HUES6 (cell line): Measurements from ENCODE around the gene TMEM82.
"Not testable (repeated sequence)": the region's sequence is repeated elsewhere in the genome, so short reads cannot be mapped to it uniquely, and the experiment has no call there.

Experiments
- H3K27ac ChIP-seq: 2 replicates; pipeline ENCODE4 v1.7.0; 2013; ENCODE audit warnings: low read depth, mild to moderate bottlenecking, low read length, inconsistent platforms
- H3K27me3 ChIP-seq: 2 replicates; pipeline ENCODE4 v1.6.1; 2013; ENCODE audit warnings: low read length; ENCODE audit not compliant: control insufficient read depth, insufficient read depth
- H3K36me3 ChIP-seq: 2 replicates; pipeline ENCODE4 v1.6.1; 2013; ENCODE audit warnings: low read length; ENCODE audit not compliant: control insufficient read depth, insufficient read depth
- H3K4me1 ChIP-seq: 2 replicates; pipeline ENCODE4 v1.6.1; 2013; ENCODE audit warnings: low read length; ENCODE audit not compliant: control insufficient read depth, insufficient read depth
- H3K4me3 ChIP-seq: 2 replicates; pipeline ENCODE4 v1.5.1; 2013; ENCODE audit warnings: low read depth, low read length
- H3K9ac ChIP-seq: one replicate; pipeline ENCODE4 v1.6.1; 2013; ENCODE audit warnings: mild to moderate bottlenecking, low read length
- H3K9me3 ChIP-seq: 2 replicates; pipeline ENCODE4 v1.6.1; 2013; ENCODE audit warnings: low read depth, low read length; ENCODE audit not compliant: control insufficient read depth, insufficient read depth

TMEM82 gene

GRCh38 chr1:15742339-15742801 lies at the start of gene TMEM82:
TMEM82 (plus strand) TSS chr1:15742499; CDS start chr1:15742560, 61 bp downstream.
- Histone ChIP-seq H3K36me3 (no peaks in the 10 kb centered on the region), H3K9me3 (no peaks in the 10 kb centered on the region), H3K4me1 (peaks cover 3% of the 10 kb centered on the region), H3K4me3 (0 out of 2 replicates have a peak within 1 kb of the TSS, but pooled peaks have one; percentile 8), H3K27me3 (no peaks in the 10 kb centered on the region), H3K9ac (no peak within 1 kb of the TSS), H3K27ac (no peak within 1 kb of the TSS)

GRCh38 chr1:15693371-15693770 lies 48.9 kb upstream of the TMEM82 start:
- Histone ChIP-seq H3K4me3 (no peak overlapping the region), H3K9me3 (no peaks in the 10 kb centered on the region), H3K4me1 (no peaks in the 10 kb centered on the region), H3K27me3 (no peaks in the 10 kb centered on the region), H3K27ac (no peak overlapping the region), H3K36me3 (peaks cover 7% of the 10 kb centered on the region), H3K9ac (no peak overlapping the region)

- no peaks in the 10 kb centered on the region for H3K27me3 ChIP-seq
- H3K27ac ChIP-seq, result no peak overlapping the region
- no peaks in the 10 kb centered on the region for H3K9me3 ChIP-seq
- H3K36me3 ChIP-seq, result no peaks in the 10 kb centered on the region; the same call in 1 of the 2 replicates
- H3K4me1 ChIP-seq, result no peaks in the 10 kb centered on the region
- H3K9ac ChIP-seq, result no peak overlapping the region
- H3K4me3 ChIP-seq, result no peak overlapping the region
Observed at GRCh38 chr1:15696956-15697521, 45.3 kb upstream of the TMEM82 start.

DNA sequence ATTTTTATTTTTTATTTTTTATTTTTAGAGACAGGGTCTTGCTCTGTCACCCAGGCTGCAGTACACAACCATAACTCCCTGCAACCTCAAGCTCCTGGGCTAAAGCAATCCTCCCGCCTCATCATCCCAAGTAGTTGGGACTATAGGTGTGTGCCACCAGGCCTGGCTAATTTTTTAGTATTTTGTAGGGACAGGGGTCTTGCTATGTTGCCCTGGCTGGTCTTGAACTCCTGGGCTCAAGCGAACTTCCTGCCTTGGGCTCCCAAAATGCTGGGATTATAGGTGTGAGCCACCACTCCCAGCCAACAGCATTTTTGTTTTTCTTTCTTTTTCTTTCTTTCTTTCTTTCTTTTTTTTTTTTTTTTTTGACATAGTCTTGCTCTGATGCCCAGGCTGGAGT lies 44.1 kb upstream of the TMEM82 start:
- Histone ChIP-seq H3K36me3 (no peaks in the 10 kb centered on the region; the same call in 1 of the 2 replicates), H3K27me3 (no peaks in the 10 kb centered on the region), H3K9me3 (no peaks in the 10 kb centered on the region), H3K9ac (no peak overlapping the region), H3K4me1 (no peaks in the 10 kb centered on the region), H3K27ac (no peak overlapping the region), H3K4me3 (no peak overlapping the region)

GRCh38 chr1:15699321-15699720 lies 43.0 kb upstream of the TMEM82 start:
- not testable (repeated sequence) for H3K9ac ChIP-seq, H3K36me3 ChIP-seq, H3K27ac ChIP-seq, H3K4me1 ChIP-seq, H3K9me3 ChIP-seq, H3K4me3 ChIP-seq, H3K27me3 ChIP-seq

GRCh38 chr1:15700508-15700907 lies 41.8 kb upstream of the TMEM82 start:
- Histone ChIP-seq H3K27ac (no peak overlapping the region), H3K4me3 (no peak overlapping the region), H3K4me1 (no peaks in the 10 kb centered on the region), H3K27me3 (no peaks in the 10 kb centered on the region), H3K9me3 (no peaks in the 10 kb centered on the region), H3K9ac (no peak overlapping the region), H3K36me3 (peaks cover 10% of the 10 kb centered on the region)

- no peak overlapping the region for H3K27ac ChIP-seq
- no peaks in the 10 kb centered on the region for H3K9me3 ChIP-seq
- no peak overlapping the region for H3K4me3 ChIP-seq
- H3K36me3 ChIP-seq, result peaks cover 16% of the 10 kb centered on the region
- H3K27me3 ChIP-seq, result no peaks in the 10 kb centered on the region
- no peaks in the 10 kb centered on the region for H3K4me1 ChIP-seq
- H3K9ac ChIP-seq, result no peak overlapping the region
Observed at GRCh38 chr1:15701784-15702183, 40.5 kb upstream of the TMEM82 start.

DNA sequence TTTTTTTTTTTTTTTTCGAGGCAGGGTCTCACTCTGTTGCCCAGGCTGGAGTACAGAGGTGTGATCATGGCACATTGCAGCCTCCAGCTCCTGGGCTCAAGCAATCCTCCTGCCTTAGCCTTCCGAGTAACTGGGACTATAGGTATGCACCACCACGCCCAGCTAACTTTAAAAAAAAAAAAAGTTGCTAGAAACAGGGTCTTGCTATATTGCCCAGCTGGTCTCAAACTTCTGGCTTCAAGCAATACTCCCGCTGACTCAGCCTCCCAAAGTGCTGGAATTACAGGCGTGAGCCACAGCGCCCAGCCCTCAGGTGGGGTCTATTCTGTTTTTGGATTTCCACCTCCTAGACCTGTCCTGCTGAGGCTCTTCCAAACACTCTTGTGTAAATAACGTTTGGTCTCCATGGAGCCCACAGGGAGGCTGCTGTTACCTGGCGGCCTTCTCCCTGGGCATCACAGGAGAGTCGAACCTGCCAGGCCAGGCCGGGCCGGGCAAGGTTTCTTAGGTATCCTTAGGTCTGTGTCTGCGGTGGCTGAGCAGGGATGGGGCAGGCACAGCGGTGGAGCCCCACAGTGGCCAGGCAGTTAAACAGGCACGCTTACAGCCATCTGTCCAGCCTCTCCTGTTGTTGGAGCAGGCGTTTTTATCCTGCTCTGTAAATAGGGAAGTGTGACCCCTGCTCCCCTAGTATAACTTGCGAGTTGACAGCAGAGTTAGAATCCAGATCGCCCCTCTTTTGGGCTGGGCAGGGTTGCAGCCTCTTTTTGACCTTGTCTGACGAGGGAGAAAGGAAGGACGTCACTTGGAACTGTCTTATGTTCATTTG lies 39.4 kb upstream of the TMEM82 start:
- H3K27me3 ChIP-seq, result no peaks in the 10 kb centered on the region
- H3K9me3 ChIP-seq, result no peaks in the 10 kb centered on the region
- H3K36me3 ChIP-seq, result peaks cover 16% of the 10 kb centered on the region
- H3K4me1 ChIP-seq, result no peaks in the 10 kb centered on the region
- no peak overlapping the region for H3K27ac ChIP-seq
- H3K9ac ChIP-seq, result no peak overlapping the region
- H3K4me3 ChIP-seq, result no peak overlapping the region

DNA sequence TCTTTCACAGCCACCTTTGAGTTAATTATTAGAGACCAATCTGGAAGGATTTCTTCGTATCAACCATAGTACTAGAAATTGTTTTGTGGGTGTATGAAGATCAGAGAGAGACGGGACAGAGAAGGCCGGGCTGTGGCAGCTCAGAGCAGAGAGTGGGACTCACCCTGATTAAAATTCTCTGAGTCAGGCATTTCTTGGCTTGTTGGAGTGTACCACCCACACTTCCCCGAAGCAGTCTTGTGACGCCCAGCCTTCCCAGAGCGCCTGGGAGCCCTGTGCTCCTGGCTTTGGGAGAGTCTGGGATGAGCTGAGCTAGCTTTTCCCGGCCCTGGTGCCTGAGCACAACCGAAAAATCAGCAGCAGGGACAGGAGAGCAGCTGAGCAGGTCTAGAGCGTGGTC lies 38.7 kb upstream of the TMEM82 start:
- Histone ChIP-seq H3K36me3 (peaks cover 16% of the 10 kb centered on the region), H3K4me3 (no peak overlapping the region), H3K9ac (no peak overlapping the region), H3K4me1 (no peaks in the 10 kb centered on the region), H3K9me3 (no peaks in the 10 kb centered on the region), H3K27ac (no peak overlapping the region), H3K27me3 (no peaks in the 10 kb centered on the region)

DNA sequence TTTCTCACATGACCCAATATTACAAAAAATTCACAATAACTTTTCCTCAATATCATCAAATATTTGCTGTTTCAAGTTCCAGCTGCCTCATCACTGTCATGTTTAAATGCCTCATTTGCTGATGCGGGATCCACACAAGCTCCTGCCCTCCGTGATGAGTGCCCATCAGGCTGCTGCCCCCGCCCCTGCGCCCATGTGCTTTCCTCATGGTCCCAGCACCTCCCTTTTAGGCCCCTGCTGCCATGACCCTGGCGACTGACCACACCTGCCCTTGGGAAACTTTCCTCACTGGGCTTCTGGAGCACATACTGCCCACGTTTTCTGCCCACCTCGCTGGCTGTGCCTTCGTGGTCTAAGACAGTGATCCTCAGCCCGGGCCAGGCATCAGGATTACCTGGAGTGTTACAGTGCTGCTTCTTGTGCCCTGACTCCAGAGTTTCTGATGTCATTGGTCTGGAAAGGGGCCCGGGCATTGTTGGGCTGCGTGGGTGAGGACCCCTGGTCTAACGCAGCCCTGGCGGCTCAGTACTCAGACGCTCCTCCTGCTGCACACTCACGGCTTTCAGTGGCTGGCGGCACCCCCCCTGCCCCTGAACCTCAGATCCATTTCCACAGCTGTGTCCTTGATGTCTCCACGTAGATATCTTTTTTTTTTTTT lies 37.6 kb upstream of the TMEM82 start:
- no peak overlapping the region for H3K9ac ChIP-seq

DNA sequence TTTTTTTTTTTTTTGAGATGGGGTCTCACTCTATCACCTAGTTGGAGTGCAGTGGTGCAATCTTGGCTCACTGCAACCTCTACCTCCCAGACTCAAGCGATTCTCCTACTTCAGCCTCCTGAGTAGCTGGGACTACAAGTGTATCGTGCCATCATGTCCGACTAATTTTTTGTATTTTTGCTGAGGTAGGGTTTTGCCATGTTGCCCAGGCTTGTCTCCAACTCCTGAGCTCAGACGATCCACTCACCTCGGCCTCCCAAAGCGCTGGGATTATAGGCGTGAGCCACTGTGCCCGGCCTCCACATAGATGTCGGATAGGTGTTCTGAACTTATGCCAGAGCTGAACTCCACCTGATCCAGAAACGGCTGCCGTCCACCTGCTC lies 37.1 kb upstream of the TMEM82 start:
- Histone ChIP-seq H3K27me3 (no peaks in the 10 kb centered on the region), H3K9me3 (no peaks in the 10 kb centered on the region), H3K4me3 (no peak overlapping the region), H3K27ac (no peak overlapping the region), H3K36me3 (peaks cover 19% of the 10 kb centered on the region), H3K4me1 (no peaks in the 10 kb centered on the region), H3K9ac (no peak overlapping the region)

More for the DNA sequence above, 37.6 kb upstream of the TMEM82 start:
- no peak overlapping the region for H3K27ac ChIP-seq
- H3K36me3 ChIP-seq, result peaks cover 19% of the 10 kb centered on the region
- H3K9me3 ChIP-seq, result no peaks in the 10 kb centered on the region
- H3K4me3 ChIP-seq, result no peak overlapping the region
- no peaks in the 10 kb centered on the region for H3K4me1 ChIP-seq
- H3K27me3 ChIP-seq, result no peaks in the 10 kb centered on the region
